ENCODE results near the gene KCNRG. TPM values are rescaled to one million over a fixed set of nuclear protein-coding genes. Genes with fewer than 3 reads are reported as not detected.
"Not testable (repeated sequence)": the region's sequence is repeated elsewhere in the genome, so short reads cannot be mapped to it uniquely, and the experiment has no call there.

Gene KCNRG
- total RNA-seq, 1 donor from 2014 or later = not detected

DNA sequence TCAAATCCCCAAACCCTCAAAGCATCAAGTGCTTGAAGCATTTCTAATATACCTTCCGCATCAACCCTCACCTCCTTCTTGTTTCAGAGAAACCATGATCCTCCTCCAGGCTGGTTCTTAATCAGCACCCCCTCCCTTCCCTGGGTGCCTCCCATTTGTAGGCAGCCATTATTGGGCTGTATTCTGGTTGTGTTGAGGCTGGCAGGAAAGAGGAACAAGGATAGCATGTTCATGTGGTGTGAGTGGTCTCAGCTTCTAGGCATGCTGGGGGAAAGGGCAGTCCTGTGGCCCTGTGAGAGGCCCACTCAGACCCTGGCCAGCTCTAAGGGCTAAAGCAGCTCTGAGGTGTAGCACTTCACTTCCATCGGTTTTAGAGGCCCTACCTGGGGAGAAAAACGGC is 37.3 kb upstream of the KCNRG start:
- Histone ChIP-seq H3K27me3 (no peaks in the 10 kb centered on the region), H3K4me3 (no peak overlapping the region), H3K36me3 (no peaks in the 10 kb centered on the region), H3K4me1 (no peaks in the 10 kb centered on the region), H3K27ac (no peak overlapping the region), H3K9me3 (no peaks in the 10 kb centered on the region)
- no peak for TF ChIP-seq POLR2A (IDR thresholded peaks at IDR 0.05)
- TF ChIP-seq, protein P1, sequence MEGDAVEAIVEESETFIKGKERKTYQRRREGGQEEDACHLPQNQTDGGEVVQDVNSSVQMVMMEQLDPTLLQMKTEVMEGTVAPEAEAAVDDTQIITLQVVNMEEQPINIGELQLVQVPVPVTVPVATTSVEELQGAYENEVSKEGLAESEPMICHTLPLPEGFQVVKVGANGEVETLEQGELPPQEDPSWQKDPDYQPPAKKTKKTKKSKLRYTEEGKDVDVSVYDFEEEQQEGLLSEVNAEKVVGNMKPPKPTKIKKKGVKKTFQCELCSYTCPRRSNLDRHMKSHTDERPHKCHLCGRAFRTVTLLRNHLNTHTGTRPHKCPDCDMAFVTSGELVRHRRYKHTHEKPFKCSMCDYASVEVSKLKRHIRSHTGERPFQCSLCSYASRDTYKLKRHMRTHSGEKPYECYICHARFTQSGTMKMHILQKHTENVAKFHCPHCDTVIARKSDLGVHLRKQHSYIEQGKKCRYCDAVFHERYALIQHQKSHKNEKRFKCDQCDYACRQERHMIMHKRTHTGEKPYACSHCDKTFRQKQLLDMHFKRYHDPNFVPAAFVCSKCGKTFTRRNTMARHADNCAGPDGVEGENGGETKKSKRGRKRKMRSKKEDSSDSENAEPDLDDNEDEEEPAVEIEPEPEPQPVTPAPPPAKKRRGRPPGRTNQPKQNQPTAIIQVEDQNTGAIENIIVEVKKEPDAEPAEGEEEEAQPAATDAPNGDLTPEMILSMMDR (IDR thresholded peaks at IDR 0.05) = no peak
- no peak for TF ChIP-seq POLR2AphosphoS5 (IDR thresholded peaks at IDR 0.05; ENCODE audit: insufficient read depth in 1 of 2, low read depth in 1 of 2)
- no peak for DNase-seq (ENCODE audit: extremely low spot score in 2 of 2)
- intact Hi-C loops (cut with DNase I) = loop anchor here (10.0 kb wide), 1 partner anchor 1407 kb away; no protein-coding TSS in a partner anchor

DNA sequence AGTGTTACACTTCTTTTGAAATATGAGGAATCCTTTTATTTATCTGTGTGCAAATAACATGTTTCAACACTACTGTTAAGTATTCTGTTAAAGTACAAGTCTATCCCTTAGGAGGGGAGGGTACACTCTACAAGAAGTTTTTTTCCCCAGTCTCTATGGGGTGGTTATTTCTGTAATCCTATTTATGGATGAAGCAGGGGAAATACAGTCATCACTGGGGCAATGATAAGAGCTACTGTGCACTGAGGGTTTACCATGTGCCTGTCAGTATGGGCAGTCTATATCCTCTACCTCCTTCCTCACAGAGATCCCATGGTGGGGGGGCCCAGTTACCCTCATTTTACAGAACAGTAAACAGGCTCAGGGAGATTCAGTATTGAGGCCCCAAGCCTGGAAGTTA is 35.0 kb upstream of the KCNRG start:
- H3K9me3 ChIP-seq = no peaks in the 10 kb centered on the region
- TF ChIP-seq POLR2AphosphoS5 (IDR thresholded peaks at IDR 0.05; ENCODE audit: insufficient read depth in 1 of 2, low read depth in 1 of 2) (no peak), POLR2A (IDR thresholded peaks at IDR 0.05) (no peak)
- TF ChIP-seq, protein P1 (IDR thresholded peaks at IDR 0.05) = no peak
- intact Hi-C loops (cut with DNase I) = no loop called here
- H3K4me1 ChIP-seq = no peaks in the 10 kb centered on the region
- no peaks in the 10 kb centered on the region for H3K36me3 ChIP-seq
- H3K27me3 ChIP-seq = no peaks in the 10 kb centered on the region
- no peak overlapping the region for H3K27ac ChIP-seq
- DNase-seq (ENCODE audit: extremely low spot score in 2 of 2) = no peak
- no peak overlapping the region for H3K4me3 ChIP-seq

DNA sequence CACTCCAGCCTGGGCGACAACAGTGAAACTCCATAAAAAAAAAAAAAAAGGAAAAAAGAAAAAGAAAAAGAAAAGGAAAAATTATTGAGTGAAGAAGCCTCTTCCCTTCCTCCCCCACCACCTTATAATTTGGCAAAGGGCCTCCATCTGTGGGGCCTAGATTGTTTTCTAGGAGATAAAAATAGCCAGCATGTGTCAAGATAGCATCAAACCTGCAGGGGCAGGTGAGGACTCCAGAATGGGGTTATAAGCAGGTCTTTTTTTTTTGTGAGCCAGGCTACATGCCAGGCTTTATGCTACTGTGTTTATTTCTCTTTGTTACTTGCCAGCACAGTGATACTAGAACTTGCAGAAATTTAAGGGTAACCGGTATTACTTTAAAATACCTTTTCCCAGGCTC is 30.1 kb upstream of the KCNRG start:
- H3K27ac ChIP-seq = no peak overlapping the region
- H3K4me1 ChIP-seq = no peaks in the 10 kb centered on the region
- no peaks in the 10 kb centered on the region for H3K9me3 ChIP-seq
- no peaks in the 10 kb centered on the region for H3K36me3 ChIP-seq
- TF ChIP-seq POLR2AphosphoS5 (IDR thresholded peaks at IDR 0.05; ENCODE audit: insufficient read depth in 1 of 2, low read depth in 1 of 2) (no peak), POLR2A (IDR thresholded peaks at IDR 0.05) (no peak)
- TF ChIP-seq, protein P1 (IDR thresholded peaks at IDR 0.05) = no peak
- DNase-seq (ENCODE audit: extremely low spot score in 2 of 2) = no peak
- intact Hi-C loops (cut with DNase I) = no loop called here
- H3K27me3 ChIP-seq = no peaks in the 10 kb centered on the region
- no peak overlapping the region for H3K4me3 ChIP-seq

DNA sequence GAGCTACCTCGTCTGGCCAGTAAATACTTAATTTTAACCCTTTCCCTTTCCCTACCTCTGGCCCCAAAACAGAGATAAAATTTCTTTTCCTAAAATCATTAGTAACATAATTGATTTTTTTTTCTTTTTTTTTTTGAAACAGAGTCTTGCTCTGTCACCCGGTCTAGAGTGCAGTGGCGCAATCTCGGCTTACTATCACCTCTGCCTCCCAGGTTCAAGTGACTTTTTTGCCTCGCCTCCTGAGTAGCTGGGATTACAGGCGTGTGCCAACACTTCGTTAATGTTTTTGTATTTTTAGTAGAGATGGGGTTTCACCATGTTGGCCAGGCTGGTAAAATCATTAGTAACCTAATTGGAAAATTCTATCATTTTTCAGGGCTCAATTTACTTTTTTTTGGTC is 28.8 kb upstream of the KCNRG start:
- intact Hi-C loops (cut with DNase I) = no loop called here
- H3K4me3 ChIP-seq = no peak overlapping the region
- TF ChIP-seq POLR2AphosphoS5 (IDR thresholded peaks at IDR 0.05; ENCODE audit: insufficient read depth in 1 of 2, low read depth in 1 of 2) (no peak), POLR2A (IDR thresholded peaks at IDR 0.05) (no peak)
- TF ChIP-seq, protein P1 (IDR thresholded peaks at IDR 0.05) = no peak
- H3K27ac ChIP-seq = no peak overlapping the region
- H3K27me3 ChIP-seq = no peaks in the 10 kb centered on the region
- no peaks in the 10 kb centered on the region for H3K4me1 ChIP-seq
- DNase-seq (ENCODE audit: extremely low spot score in 2 of 2) = no peak
- H3K9me3 ChIP-seq = no peaks in the 10 kb centered on the region
- H3K36me3 ChIP-seq = no peaks in the 10 kb centered on the region

DNA sequence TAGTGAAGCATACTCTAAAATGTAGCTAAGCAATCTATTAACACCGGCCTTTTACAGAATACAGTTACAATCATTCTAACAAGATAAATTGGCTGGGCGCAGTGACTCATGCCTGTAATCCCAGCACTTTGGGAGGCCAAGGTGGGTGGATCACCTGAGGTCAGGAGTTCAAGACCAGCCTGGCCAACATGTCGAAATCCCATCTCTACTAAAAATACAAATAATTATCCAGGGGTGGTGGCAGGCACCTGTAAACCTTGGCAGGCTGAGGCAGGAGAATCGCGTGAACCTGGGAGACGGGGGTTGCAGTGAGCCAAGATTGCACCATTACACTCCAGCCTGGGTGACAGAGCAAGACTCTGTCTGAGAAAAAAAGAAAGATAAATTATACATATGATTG is 24.6 kb upstream of the KCNRG start:
- H3K27ac ChIP-seq; H3K4me3 ChIP-seq; DNase-seq (ENCODE audit: extremely low spot score in 2 of 2); H3K4me1 ChIP-seq; H3K27me3 ChIP-seq; intact Hi-C loops (cut with DNase I); H3K9me3 ChIP-seq; H3K36me3 ChIP-seq: not testable (repeated sequence)

DNA sequence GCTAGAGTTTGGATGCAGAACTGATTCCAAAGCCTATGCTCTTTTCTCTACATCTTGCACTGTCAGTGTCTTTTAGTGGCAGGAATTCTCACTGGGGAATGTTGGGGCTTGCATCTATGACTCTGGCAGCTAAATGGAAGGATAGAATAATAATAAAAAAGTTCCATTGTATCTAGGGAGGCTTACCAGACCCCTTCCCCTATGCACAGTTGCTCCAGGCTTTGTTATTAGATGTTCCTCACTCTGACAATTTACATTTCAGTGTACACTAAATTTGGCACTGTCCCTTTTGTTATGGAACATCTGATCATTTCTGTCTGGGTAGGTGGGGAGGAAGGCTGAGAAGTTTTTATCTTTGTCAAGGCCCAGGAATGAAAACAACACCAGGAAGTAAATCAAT is 22.1 kb upstream of the KCNRG start:
- DNase-seq (ENCODE audit: extremely low spot score in 2 of 2) = no peak

More for the DNA sequence above, 22.1 kb upstream of the KCNRG start:
- no peak for TF ChIP-seq POLR2A (IDR thresholded peaks at IDR 0.05)
- TF ChIP-seq POLR2AphosphoS5 (IDR thresholded peaks at IDR 0.05; ENCODE audit: insufficient read depth in 1 of 2, low read depth in 1 of 2) = no peak
- TF ChIP-seq, protein P1 (IDR thresholded peaks at IDR 0.05) = no peak
- no peaks in the 10 kb centered on the region for H3K36me3 ChIP-seq
- peaks cover 6% of the 10 kb centered on the region for H3K4me1 ChIP-seq
- no peaks in the 10 kb centered on the region for H3K27me3 ChIP-seq
- H3K27ac ChIP-seq = no peak overlapping the region
- H3K9me3 ChIP-seq = no peaks in the 10 kb centered on the region
- H3K4me3 ChIP-seq = no peak overlapping the region
- intact Hi-C loops (cut with DNase I) = no loop called here
